Activated naive CD4-positive, alpha-beta T cell (primary cell): ENCODE results near the gene MKKS.

Source experiments
- DNase-seq, 4 experiments: peaks; one replicate each; lab custom pipeline; 2025; lab: John Stamatoyannopoulos, UW

The MKKS gene

GRCh38 chr20:10433623-10434466 is at the start of gene MKKS:
MKKS (minus strand) TSS chr20:10434222; CDS start chr20:10413514, 20,708 bp downstream.
- peak; percentile 59 to 78 (median 72) for DNase-seq

GRCh38 chr20:10483691-10484090 is 49.7 kb upstream of the MKKS start:
- DNase-seq: no peak

GRCh38 chr20:10481676-10482075 is 47.7 kb upstream of the MKKS start:
- DNase-seq: no peak

- DNase-seq: no peak
Measured at GRCh38 chr20:10478930-10479329, 44.9 kb upstream of the MKKS start.

- no peak for DNase-seq
Measured at GRCh38 chr20:10478205-10478604, 44.2 kb upstream of the MKKS start.

GRCh38 chr20:10476319-10476724 is 42.3 kb upstream of the MKKS start:
- DNase-seq: no peak

GRCh38 chr20:10475225-10475624 is 41.2 kb upstream of the MKKS start:
- DNase-seq: no peak

GRCh38 chr20:10474606-10475184 is 40.7 kb upstream of the MKKS start:
- DNase-seq: no peak

- DNase-seq: no peak
Measured at GRCh38 chr20:10472871-10473270, 38.8 kb upstream of the MKKS start.

GRCh38 chr20:10470276-10470675 is 36.3 kb upstream of the MKKS start:
- DNase-seq: no peak

GRCh38 chr20:10469599-10469998 is 35.6 kb upstream of the MKKS start:
- DNase-seq: no peak

- DNase-seq: no peak
Measured at GRCh38 chr20:10469056-10469455, 35.0 kb upstream of the MKKS start.

- DNase-seq: no peak
Measured at GRCh38 chr20:10468340-10468845, 34.4 kb upstream of the MKKS start.

- no peak for DNase-seq
Measured at GRCh38 chr20:10467681-10468339, 33.8 kb upstream of the MKKS start.

GRCh38 chr20:10466855-10467254 is 32.8 kb upstream of the MKKS start:
- DNase-seq: no peak

GRCh38 chr20:10466325-10466724 is 32.3 kb upstream of the MKKS start:
- DNase-seq: no peak

- no peak for DNase-seq
Measured at GRCh38 chr20:10465135-10465534, 31.1 kb upstream of the MKKS start.

- no peak for DNase-seq
Measured at GRCh38 chr20:10463622-10464021, 29.6 kb upstream of the MKKS start.

GRCh38 chr20:10462516-10462915 is 28.5 kb upstream of the MKKS start:
- no peak for DNase-seq

- DNase-seq: no peak
Measured at GRCh38 chr20:10461495-10461894, 27.5 kb upstream of the MKKS start.

- DNase-seq: no peak
Measured at GRCh38 chr20:10454151-10454750, 20.2 kb upstream of the MKKS start.

GRCh38 chr20:10453241-10453640 is 19.2 kb upstream of the MKKS start:
- no peak for DNase-seq
